Measurements from ENCODE around the gene LCN6.

GRCh38 chr9:136714893-136715274 lies 33.4 kb downstream of the LCN6 start:
- TF ChIP-seq, protein P1, sequence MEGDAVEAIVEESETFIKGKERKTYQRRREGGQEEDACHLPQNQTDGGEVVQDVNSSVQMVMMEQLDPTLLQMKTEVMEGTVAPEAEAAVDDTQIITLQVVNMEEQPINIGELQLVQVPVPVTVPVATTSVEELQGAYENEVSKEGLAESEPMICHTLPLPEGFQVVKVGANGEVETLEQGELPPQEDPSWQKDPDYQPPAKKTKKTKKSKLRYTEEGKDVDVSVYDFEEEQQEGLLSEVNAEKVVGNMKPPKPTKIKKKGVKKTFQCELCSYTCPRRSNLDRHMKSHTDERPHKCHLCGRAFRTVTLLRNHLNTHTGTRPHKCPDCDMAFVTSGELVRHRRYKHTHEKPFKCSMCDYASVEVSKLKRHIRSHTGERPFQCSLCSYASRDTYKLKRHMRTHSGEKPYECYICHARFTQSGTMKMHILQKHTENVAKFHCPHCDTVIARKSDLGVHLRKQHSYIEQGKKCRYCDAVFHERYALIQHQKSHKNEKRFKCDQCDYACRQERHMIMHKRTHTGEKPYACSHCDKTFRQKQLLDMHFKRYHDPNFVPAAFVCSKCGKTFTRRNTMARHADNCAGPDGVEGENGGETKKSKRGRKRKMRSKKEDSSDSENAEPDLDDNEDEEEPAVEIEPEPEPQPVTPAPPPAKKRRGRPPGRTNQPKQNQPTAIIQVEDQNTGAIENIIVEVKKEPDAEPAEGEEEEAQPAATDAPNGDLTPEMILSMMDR (conservative IDR thresholded peaks at IDR 0.05; ENCODE audit: low read depth, low read length), result no peak
- TF ChIP-seq POLR2A (IDR thresholded peaks at IDR 0.05; ENCODE audit: low read depth, low read length), result no peak
- TF ChIP-seq MXI1 (IDR thresholded peaks at IDR 0.05; ENCODE audit: borderline replicate concordance, low read depth, low read length), result no peak
- TF ChIP-seq RFX5 (IDR thresholded peaks at IDR 0.05; ENCODE audit: low read depth, low read length), result no peak
- TF ChIP-seq SMC3 (IDR thresholded peaks at IDR 0.05; ENCODE audit: low read depth, low read length), result no peak
- TF ChIP-seq MAZ (IDR thresholded peaks at IDR 0.05; ENCODE audit: borderline replicate concordance, low read depth, low read length), result no peak
- TF ChIP-seq RAD21 (IDR thresholded peaks at IDR 0.05; ENCODE audit: low read length), result no peak

Data from IMR-90 (cell line).